Esophagus squamous epithelium (tissue), 5 donors: ENCODE data around the gene NLRC5. TPM values are rescaled to one million over a fixed set of nuclear protein-coding genes. Genes with fewer than 3 reads are reported as not detected.
A peak's percentile ranks its signal among the peaks of the same experiment; 100 is the strongest.

Experiments used
- DNase-seq: peaks from one replicate; lab custom pipeline; 2025; lab: John Stamatoyannopoulos, UW
- H3K27ac ChIP-seq, 4 donors: fragments of 200-600 bp; sonication (generic); one replicate each; pipeline ENCODE4 v1.5.1; 2016 to 2019; ENCODE audit warnings: mild to moderate bottlenecking in 1 of 4
- H3K27me3 ChIP-seq, 4 donors: fragments of 200-600 bp; sonication (generic); 1 replicate in 3 of 4; 2 replicates in 1 of 4; pipeline versions ENCODE4 v1.5.1 to v1.6.0; 2017 to 2021; ENCODE audit warnings: antibody characterized with exemption in 1 of 4
- H3K36me3 ChIP-seq, 3 donors: fragments of 200-600 bp; sonication (generic); one replicate each; pipeline ENCODE4 v1.5.1; 2016 to 2019
- H3K4me1 ChIP-seq, 3 donors: fragments of 200-600 bp; sonication (generic); one replicate each; pipeline ENCODE4 v1.5.1; 2017 to 2019
- H3K4me3 ChIP-seq, 4 donors: fragments of 200-600 bp; sonication (generic); 1 replicate in 3 of 4; 2 replicates in 1 of 4; pipeline ENCODE4 v1.5.1; 2016 to 2019; ENCODE audit warnings: mild to moderate bottlenecking in 2 of 4, moderate library complexity in 1 of 4
- H3K9me3 ChIP-seq, 3 donors: fragments of 200-600 bp; sonication (generic); one replicate each; pipeline ENCODE4 v1.5.1; 2016 to 2019
- CTCF ChIP-seq, 6 experiments: fragments of 450-650 bp in 4 of 6; fragments of 200-600 bp in 2 of 6; sonication (generic) in 2 of 6; IDR thresholded peaks; one replicate each; pipeline ENCODE4 v1.5.1; 2016 to 2019; ENCODE audit warnings: antibody characterized with exemption in 6 of 6, mild to moderate bottlenecking in 4 of 6, moderate library complexity in 4 of 6
- POLR2A ChIP-seq, 4 donors: fragments of 450-650 bp; IDR thresholded peaks; one replicate each; pipeline ENCODE4 v1.6.1; 2017; ENCODE audit warnings: antibody characterized with exemption in 4 of 4, mild to moderate bottlenecking in 4 of 4, moderate library complexity in 3 of 4
- WGBS, 2 donors: methylation state at CpG; one replicate each; pipeline ENCODE4 v1.1.5; 2018; 5-methylcytosine and 5-hydroxymethylcytosine counted together
- intact Hi-C: fragments of 100-400 bp; cut with DNase I; formaldehyde crosslinking; loops from one replicate; pipeline ENCODE4 v1.15.0; 2022
- total RNA-seq, 4 donors: library from RNA; depleted of rRNA; stranded (reverse); fragments of >200 nt; gene quantifications; one replicate each; pipeline ENCODE4 v1.1.0, GENCODE V29; 2016
- donor health status: DM: yes; HTN: yes; CAD: no.

NLRC5 gene
- total RNA-seq, 4 donors from 2014 or later, result 7.7 to 25.2 (median 14.1) TPM

GRCh38 chr16:57041182-57042156 lies 52.1 kb downstream of the NLRC5 start:
- Histone ChIP-seq H3K36me3 (peaks cover 0 to 81% (median 18%) of the 10 kb centered on the region in 3 donors), H3K9me3 (no peaks in the 10 kb centered on the region), H3K4me1 (peaks cover 4 to 40% (median 14%) of the 10 kb centered on the region in 3 donors), H3K27me3 (no peaks in the 10 kb centered on the region), H3K27ac (peak overlapping the region in 3 of 4 donors; percentile 3 to 60 (median 58)), H3K4me3 (peak overlapping the region in 1 of 4 donors; percentile 23)
- 63 to 74% methylated on average over 3 to 6 of the region's 12 CpGs for whole genome bisulfite sequencing, 2 donors
- intact Hi-C loops, result loop anchor here (10.0 kb wide), 1 partner anchor 167 kb away; no protein-coding TSS in a partner anchor
- TF ChIP-seq CTCF (IDR thresholded peaks at IDR 0.05) (no peak), POLR2A (IDR thresholded peaks at IDR 0.05) (no peak)
- no peak for DNase-seq

DNA sequence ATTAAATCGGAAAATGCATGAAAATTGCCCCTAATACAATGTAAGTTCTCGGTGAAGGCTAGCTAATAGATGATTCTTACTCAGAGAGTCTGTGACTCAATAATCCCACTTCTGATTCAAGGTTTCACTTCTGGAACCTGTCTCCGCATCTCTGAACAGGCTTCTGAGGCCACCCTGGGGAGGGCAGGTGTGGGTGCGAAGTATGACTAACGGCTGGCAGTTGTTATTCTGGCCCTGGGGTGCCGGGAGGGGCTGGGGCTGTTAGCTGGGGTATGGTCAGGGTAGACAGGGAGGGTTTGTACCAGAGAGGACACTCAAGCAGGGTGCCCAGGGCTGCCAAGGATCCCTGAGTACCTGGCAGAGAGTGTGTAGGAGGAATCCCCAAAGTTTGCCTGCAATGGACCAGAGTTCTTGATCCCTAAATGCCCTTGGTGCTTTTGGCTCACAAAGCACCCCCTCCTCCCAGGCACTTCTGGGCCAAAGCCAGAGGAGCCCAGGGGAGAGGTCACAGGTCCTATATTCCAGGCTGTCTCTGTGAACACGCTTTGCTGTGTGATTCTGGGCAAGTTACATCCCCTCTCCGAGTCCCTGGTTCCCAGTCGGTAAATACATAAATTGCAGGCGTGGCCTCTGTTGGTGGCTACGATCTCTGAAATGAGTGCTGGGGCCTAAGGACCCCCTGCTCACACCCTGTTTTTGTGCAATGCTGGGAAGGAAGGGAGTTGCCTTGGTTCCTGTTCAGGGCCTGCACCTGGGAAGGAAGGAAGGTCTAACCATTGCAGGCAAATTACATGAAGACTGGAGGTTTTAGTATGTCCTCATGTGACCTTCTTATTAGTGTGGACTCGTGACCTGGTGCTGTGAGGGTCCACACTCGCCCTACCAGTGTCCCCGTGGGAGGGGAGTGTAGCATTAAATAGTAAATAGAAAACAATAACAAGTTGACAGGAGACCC lies 53.1 kb downstream of the NLRC5 start:
- intact Hi-C loops, result loop anchor here (10.0 kb wide), 1 partner anchor 168 kb away; no protein-coding TSS in a partner anchor
- Histone ChIP-seq H3K9me3 (no peaks in the 10 kb centered on the region), H3K27me3 (no peaks in the 10 kb centered on the region), H3K4me1 (peaks cover 4 to 40% (median 14%) of the 10 kb centered on the region in 3 donors), H3K27ac (peak overlapping the region in 3 of 4 donors; percentile 2 to 58 (median 46)), H3K36me3 (peaks cover 2 to 79% (median 18%) of the 10 kb centered on the region in 3 donors), H3K4me3 (peak overlapping the region in 1 of 4 donors; percentile 23)
- 49 to 53% methylated on average over 12 to 13 of the region's 14 CpGs for WGBS, 2 donors
- TF ChIP-seq POLR2A (IDR thresholded peaks at IDR 0.05), result no peak
- TF ChIP-seq CTCF (IDR thresholded peaks at IDR 0.05), result no peak
- no peak for DNase-seq

DNA sequence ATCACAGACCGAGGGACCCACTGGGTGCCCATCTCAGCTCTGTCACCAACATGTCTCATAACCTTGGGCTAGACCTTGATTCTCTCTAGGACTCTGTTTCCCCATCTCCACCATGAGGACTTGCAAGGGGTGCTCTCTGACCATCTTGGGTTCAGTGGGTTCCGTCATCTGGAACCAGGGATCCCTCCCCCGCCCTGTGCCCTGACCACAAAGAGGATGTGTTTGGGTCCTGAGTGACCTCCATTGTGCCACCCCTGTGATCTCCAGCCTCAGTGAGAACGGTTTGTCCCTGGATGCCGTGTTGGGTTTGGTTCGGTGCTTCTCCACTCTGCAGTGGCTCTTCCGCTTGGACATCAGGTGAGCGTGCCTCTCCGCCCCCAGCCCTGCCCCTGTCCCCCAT lies 53.9 kb downstream of the NLRC5 start:
- 85 to 86% methylated on average over 7 of the region's 9 CpGs for whole genome bisulfite sequencing, 2 donors
- intact Hi-C loops, result loop anchor here (10.0 kb wide), 1 partner anchor 168 kb away; no protein-coding TSS in a partner anchor
- Histone ChIP-seq H3K4me3 (no peak overlapping the region), H3K27me3 (no peaks in the 10 kb centered on the region), H3K9me3 (no peaks in the 10 kb centered on the region), H3K36me3 (peaks cover 3 to 83% (median 18%) of the 10 kb centered on the region in 3 donors), H3K4me1 (peaks cover 4 to 40% (median 14%) of the 10 kb centered on the region in 3 donors), H3K27ac (no peak overlapping the region)
- no peak for DNase-seq
- TF ChIP-seq POLR2A (IDR thresholded peaks at IDR 0.05) (no peak), CTCF (IDR thresholded peaks at IDR 0.05) (no peak)

DNA sequence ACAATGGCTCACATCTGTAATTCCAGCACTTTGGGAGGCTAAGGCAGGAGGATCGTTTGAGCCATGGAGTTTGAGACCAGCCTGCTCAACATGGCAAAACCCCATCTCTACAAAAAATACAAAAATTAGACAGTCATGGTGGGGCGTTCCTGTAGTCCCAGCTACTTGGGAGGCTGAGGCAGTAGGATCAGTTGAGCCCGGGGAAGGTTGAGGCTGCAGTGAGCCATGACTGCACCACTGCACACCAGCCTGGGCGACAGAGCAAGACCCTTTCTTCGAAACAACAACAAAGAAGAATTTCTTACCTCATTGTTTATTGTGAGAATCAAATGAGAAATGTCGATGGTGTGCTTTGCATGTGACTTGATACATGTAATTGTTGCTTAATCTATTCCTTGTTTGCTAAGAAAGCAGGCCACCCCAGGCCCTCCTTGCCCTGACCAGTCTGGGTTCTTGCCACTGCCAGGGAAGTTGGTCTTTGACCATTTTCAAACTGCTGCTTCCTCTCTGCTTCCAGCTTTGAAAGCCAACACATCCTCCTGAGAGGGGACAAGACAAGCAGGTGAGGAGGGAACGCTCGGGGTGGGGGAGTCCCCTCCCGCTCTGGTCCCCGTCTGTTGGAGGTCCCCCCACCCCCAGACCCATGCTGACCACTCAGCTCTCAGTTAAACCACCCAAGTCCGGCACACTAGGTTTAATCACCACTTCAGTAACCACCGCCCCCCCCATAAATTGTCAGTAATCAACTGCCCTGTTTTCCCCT lies 55.8 kb downstream of the NLRC5 start:
- Histone ChIP-seq H3K27ac (peak overlapping the region in 1 of 4 donors; percentile 34), H3K36me3 (peaks cover 3 to 86% (median 18%) of the 10 kb centered on the region in 3 donors)
- intact Hi-C loops, result loop anchor here (10.0 kb wide), 1 partner anchor 170 kb away; no protein-coding TSS in a partner anchor

More for the DNA sequence above, 55.8 kb downstream of the NLRC5 start:
- no peak for DNase-seq
- TF ChIP-seq CTCF (IDR thresholded peaks at IDR 0.05), result no peak
- no peak for TF ChIP-seq POLR2A (IDR thresholded peaks at IDR 0.05)
- Histone ChIP-seq H3K4me3 (peak overlapping the region in 1 of 4 donors; percentile 18), H3K27me3 (no peaks in the 10 kb centered on the region), H3K9me3 (no peaks in the 10 kb centered on the region), H3K4me1 (peaks cover 4 to 33% (median 11%) of the 10 kb centered on the region in 3 donors)
- 71 to 73% methylated on average over 6 of the region's 12 CpGs for WGBS, 2 donors
